ENCODE results near the gene TNFAIP8L1. TPM values are rescaled to one million over a fixed set of nuclear protein-coding genes. Genes with fewer than 3 reads are reported as not detected.

The TNFAIP8L1 gene
- total RNA-seq, 2 donors from 2014 or later: 8.3 to 10.3 TPM

DNA sequence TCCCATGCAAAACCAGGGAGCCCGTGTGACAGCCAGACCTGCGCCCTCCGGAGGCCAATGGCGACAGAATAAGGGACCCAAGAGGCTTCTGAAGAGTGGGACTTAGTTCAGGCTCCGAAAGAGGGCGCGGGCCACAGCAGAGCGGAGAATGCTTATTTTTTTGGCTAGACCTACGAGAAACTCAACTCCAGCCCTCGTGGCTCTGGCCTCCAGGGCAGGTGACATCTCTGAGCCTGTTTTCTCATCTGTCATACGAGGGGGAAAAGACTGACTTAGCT lies 61.3 kb downstream of the TNFAIP8L1 start:
- Mint-ChIP-seq H3K4me3 (no peak overlapping the region), H3K36me3 (no peaks in the 10 kb centered on the region), H3K9me3 (no peaks in the 10 kb centered on the region), H3K4me1 (ENCODE audit: low read depth in 2 of 2) (no peaks in the 10 kb centered on the region), H3K27me3 (no peaks in the 10 kb centered on the region), H3K27ac (no peak overlapping the region)
- no peak for ATAC-seq
- no peak for DNase-seq (ENCODE audit: low spot score)

DNA sequence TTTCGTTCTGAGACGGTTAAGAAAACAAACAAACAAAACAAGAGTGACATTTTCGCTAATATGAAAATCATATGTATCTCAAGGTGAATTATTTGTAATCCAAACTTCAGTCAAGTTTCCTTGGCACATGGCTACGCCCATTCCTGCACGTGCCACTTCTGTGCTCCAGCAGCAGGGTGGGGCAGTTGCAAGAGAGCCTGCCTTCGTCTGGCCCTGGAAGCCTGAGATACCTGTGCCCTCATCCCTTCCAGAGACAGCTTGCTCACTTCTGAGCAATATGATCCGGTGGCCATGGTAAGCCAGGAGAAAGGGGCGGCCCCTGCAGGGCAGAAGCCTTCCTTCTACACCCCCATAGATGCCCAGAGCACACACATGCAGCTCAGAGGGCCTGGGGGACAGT lies 62.2 kb downstream of the TNFAIP8L1 start:
- H3K27me3 Mint-ChIP-seq: no peaks in the 10 kb centered on the region
- no peaks in the 10 kb centered on the region for H3K4me1 Mint-ChIP-seq (ENCODE audit: low read depth in 2 of 2)
- H3K36me3 Mint-ChIP-seq: no peaks in the 10 kb centered on the region
- ATAC-seq (no peak), DNase-seq (ENCODE audit: low spot score) (no peak)
- H3K4me3 Mint-ChIP-seq: no peak overlapping the region
- H3K9me3 Mint-ChIP-seq: no peaks in the 10 kb centered on the region
- H3K27ac Mint-ChIP-seq: no peak overlapping the region

DNA sequence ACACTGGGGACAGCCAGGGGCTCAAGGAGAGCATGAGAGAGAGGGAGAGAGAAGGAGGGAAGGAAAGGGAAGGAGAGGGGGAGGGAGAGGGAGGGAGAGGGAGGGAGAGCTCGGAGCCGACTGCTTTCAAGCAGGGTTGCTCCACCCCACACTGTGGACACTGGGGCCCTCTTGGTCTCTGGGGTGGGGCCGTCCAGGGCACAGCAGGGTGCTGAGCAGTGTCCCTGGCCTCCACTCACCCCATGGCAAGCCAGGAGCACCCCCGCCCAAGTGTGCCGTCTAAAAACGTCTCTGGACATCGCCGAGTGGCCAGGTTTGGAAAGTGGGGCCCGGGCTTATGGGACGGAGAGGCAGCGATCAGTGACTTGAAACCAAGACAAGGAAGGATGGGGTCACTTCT lies 63.4 kb downstream of the TNFAIP8L1 start:
- Mint-ChIP-seq H3K9me3 (no peaks in the 10 kb centered on the region), H3K4me3 (no peak overlapping the region), H3K4me1 (ENCODE audit: low read depth in 2 of 2) (no peaks in the 10 kb centered on the region), H3K27me3 (no peaks in the 10 kb centered on the region), H3K36me3 (no peaks in the 10 kb centered on the region), H3K27ac (no peak overlapping the region)
- DNase-seq (ENCODE audit: low spot score) (no peak), ATAC-seq (no peak)

DNA sequence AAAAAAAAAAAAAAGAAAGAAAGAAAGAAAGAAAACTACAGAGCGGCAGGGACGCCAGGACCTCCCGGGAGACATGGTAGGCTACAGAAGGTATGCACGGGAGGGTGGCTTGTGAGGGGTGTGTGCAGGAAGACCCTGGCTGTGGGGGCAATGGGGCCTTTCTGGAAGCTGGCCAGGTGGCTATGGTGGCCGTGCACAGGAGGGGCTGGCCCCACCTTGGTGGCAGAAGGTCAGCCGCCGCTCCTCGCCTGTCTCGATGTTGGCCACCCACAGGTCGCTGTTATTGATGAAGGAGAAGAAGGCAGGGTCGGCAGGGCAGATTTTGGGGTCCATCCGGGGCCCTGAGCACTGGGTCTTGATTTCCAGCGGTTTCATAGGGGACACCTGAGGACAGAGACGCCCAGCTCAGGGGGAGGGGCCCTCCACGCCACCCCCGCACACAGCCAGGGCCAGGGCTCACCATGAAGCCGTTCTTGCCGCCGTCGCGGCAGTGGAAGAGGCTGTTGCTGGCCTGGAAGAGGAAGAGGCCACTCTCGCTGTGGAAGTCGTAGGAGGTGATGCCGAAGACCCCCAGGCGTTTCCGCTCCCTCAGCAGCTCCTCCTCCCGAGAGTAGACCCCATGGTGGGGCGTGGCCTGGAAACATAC lies 64.5 kb downstream of the TNFAIP8L1 start:
- no peak overlapping the region for H3K27ac Mint-ChIP-seq
- no peaks in the 10 kb centered on the region for H3K36me3 Mint-ChIP-seq
- peaks cover 7 to 9% of the 10 kb centered on the region in 2 donors for H3K4me1 Mint-ChIP-seq (ENCODE audit: low read depth in 2 of 2)
- no peaks in the 10 kb centered on the region for H3K27me3 Mint-ChIP-seq
- ATAC-seq: no peak
- no peaks in the 10 kb centered on the region for H3K9me3 Mint-ChIP-seq
- DNase-seq (ENCODE audit: low spot score): no peak
- no peak overlapping the region for H3K4me3 Mint-ChIP-seq

DNA sequence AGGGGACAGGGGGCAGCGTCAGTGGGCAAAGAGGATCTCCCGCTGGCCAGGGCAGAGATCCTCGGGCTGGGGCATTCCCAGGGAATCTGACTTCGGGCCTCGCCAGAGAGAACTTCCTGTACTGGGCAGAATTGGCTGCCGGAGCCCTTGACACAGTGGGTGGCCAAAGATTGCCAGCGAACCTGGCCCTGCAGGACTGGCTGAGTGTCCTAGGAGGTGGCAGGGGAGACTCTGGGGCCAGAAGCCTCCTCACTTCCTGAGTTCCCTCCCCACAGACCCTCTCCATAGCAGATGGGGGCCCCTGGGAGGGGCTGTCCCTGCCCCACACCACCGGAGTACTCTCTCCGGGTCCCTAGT lies 65.0 kb downstream of the TNFAIP8L1 start:
- ATAC-seq (no peak), DNase-seq (ENCODE audit: low spot score) (no peak)
- H3K27me3 Mint-ChIP-seq: no peaks in the 10 kb centered on the region
- H3K27ac Mint-ChIP-seq: no peak overlapping the region
- no peaks in the 10 kb centered on the region for H3K9me3 Mint-ChIP-seq
- no peaks in the 10 kb centered on the region for H3K36me3 Mint-ChIP-seq
- peaks cover 11 to 14% of the 10 kb centered on the region in 2 donors for H3K4me1 Mint-ChIP-seq (ENCODE audit: low read depth in 2 of 2)
- H3K4me3 Mint-ChIP-seq: no peak overlapping the region

Other genes starting within 250 kb of the TNFAIP8L1 start
- gene SH3GL1, start 239.0 kb upstream of the TNFAIP8L1 start, total RNA-seq: 10 to 100 TPM; 47.0 to 50.8 TPM
- 100 to 1,000 TPM in 1 of 2 donors, 10 to 100 TPM in 1; 54.6 to 125 TPM for gene CHAF1A, start 236.9 kb upstream of the TNFAIP8L1 start, total RNA-seq
- gene UBXN6, start 181.7 kb upstream of the TNFAIP8L1 start, total RNA-seq: 10 to 100 TPM; 56.9 to 63.9 TPM
- gene HDGFL2, start 167.2 kb upstream of the TNFAIP8L1 start, total RNA-seq: 10 to 100 TPM; 43.3 to 47.6 TPM
- gene PLIN4, start 121.0 kb upstream of the TNFAIP8L1 start, total RNA-seq: not detected
- gene PLIN5, start 104.3 kb upstream of the TNFAIP8L1 start, total RNA-seq: not detected
- gene LRG1, start 99.5 kb upstream of the TNFAIP8L1 start, total RNA-seq: under 1 TPM in 1 of 2 donors, not detected in 1; 0.36 TPM
- under 1 TPM in 1 of 2 donors, not detected in 1; 0.14 TPM for gene SEMA6B, start 79.8 kb upstream of the TNFAIP8L1 start, total RNA-seq
- 100 to 1,000 TPM; 107 to 195 TPM for gene MYDGF, start 30.8 kb downstream of the TNFAIP8L1 start, total RNA-seq
- gene DPP9, start 84.3 kb downstream of the TNFAIP8L1 start, total RNA-seq: 100 to 1,000 TPM; 125 to 175 TPM
- gene FEM1A, start 152.2 kb downstream of the TNFAIP8L1 start, total RNA-seq: 10 to 100 TPM; 19.7 to 24.0 TPM
- gene TICAM1, start 192.2 kb downstream of the TNFAIP8L1 start, total RNA-seq: 10 to 100 TPM; 42.6 to 47.0 TPM
- 10 to 100 TPM; 25.1 to 34.0 TPM for gene PLIN3, start 228.2 kb downstream of the TNFAIP8L1 start, total RNA-seq